OCI-LY1 (cell line): Measurements from ENCODE around the gene VTCN1.

ENCODE experiments used
- EZH2 ChIP-seq: fragments of 200-600 bp; sonication (generic), shearing (Covaris generic); IDR thresholded peaks from 2 replicates; pipeline ENCODE4 v1.8.0; 2017; ENCODE audit warnings: borderline replicate concordance, mixed run types, mild to moderate bottlenecking, antibody characterized with exemption, low read length, moderate library complexity, mixed read lengths
- TF ChIP-seq, protein P1 (sequence below): fragments of 200-600 bp; sonication (generic), shearing (Covaris generic); IDR thresholded peaks from 2 replicates; pipeline ENCODE4 v1.5.1; 2017; ENCODE audit warnings: mild to moderate bottlenecking, antibody characterized with exemption, low read length, moderate library complexity, mixed read lengths

DNA sequence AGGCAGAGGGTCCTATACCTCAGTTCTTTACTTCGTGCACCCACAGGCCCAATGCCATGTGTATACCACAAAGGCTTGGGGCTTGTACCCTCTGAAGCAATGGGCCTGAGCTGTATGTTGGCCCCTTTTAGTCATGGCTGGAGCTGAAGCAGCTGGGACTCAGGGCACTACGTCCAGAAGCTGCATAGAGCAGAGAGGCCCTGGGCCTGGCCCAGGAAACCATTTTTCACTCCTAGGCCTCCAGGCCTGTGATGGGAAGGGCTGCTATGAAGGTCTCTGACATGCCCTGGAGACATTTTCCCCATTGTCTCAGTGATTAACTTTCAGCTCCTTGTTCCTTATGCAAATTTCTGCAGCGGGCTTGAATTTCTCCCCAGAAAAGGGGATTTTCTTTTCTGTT, 48.1 kb upstream of the VTCN1 start:
- TF ChIP-seq, protein P1, sequence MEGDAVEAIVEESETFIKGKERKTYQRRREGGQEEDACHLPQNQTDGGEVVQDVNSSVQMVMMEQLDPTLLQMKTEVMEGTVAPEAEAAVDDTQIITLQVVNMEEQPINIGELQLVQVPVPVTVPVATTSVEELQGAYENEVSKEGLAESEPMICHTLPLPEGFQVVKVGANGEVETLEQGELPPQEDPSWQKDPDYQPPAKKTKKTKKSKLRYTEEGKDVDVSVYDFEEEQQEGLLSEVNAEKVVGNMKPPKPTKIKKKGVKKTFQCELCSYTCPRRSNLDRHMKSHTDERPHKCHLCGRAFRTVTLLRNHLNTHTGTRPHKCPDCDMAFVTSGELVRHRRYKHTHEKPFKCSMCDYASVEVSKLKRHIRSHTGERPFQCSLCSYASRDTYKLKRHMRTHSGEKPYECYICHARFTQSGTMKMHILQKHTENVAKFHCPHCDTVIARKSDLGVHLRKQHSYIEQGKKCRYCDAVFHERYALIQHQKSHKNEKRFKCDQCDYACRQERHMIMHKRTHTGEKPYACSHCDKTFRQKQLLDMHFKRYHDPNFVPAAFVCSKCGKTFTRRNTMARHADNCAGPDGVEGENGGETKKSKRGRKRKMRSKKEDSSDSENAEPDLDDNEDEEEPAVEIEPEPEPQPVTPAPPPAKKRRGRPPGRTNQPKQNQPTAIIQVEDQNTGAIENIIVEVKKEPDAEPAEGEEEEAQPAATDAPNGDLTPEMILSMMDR = no peak
- TF ChIP-seq EZH2 = no peak
